ENCODE data around the gene CAAP1. TPM values are rescaled to one million over a fixed set of nuclear protein-coding genes. Genes with fewer than 3 reads are reported as not detected.
"Not testable (repeated sequence)": the region's sequence is repeated elsewhere in the genome, so short reads cannot be mapped to it uniquely, and the experiment has no call there.

The CAAP1 gene
- total RNA-seq, 1 experiment from 2014 or later: 15.3 TPM

- not testable (repeated sequence) for H3K27me3 ChIP-seq, H3K4me3 ChIP-seq, DNase-seq, H3K9me3 ChIP-seq, H3K36me3 ChIP-seq
Observed at GRCh38 chr9:26875155-26875554, 17.4 kb downstream of the CAAP1 start.

DNA sequence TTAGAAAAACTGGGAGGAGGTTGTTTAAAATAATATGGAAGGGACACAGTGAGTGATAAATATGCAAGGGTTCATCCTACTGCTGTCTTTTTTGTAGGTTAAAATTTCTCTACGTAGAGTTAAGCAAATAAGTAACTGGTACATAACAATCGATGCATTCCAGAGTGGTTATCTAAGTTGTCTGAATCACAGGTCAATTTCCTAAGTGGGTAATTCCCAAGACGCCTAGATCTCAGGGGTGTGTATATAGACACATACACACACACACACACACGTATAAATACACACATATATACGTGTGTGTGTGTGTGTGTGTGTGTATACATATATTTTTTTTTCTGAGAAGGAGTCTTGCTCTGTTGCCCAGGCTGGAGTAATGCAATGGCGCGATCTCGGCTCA lies 22.3 kb downstream of the CAAP1 start:
- DNase-seq: no peak

GRCh38 chr9:26863074-26863473 lies 29.5 kb downstream of the CAAP1 start:
- no peak for DNase-seq

More for the DNA sequence above, 22.3 kb downstream of the CAAP1 start:
- Histone ChIP-seq H3K4me3 (no peak overlapping the region), H3K9me3 (no peaks in the 10 kb centered on the region), H3K27me3 (no peaks in the 10 kb centered on the region), H3K36me3 (no peaks in the 10 kb centered on the region)

GRCh38 chr9:26856413-26857032 lies 36.1 kb downstream of the CAAP1 start:
- H3K36me3 ChIP-seq: peaks cover 2% of the 10 kb centered on the region; the same call in 1 of the 2 replicates
- H3K27me3 ChIP-seq: no peaks in the 10 kb centered on the region
- H3K4me3 ChIP-seq: no peak overlapping the region
- DNase-seq: peak; percentile 2
- no peaks in the 10 kb centered on the region for H3K9me3 ChIP-seq

More at GRCh38 chr9:26863074-26863473, 29.5 kb downstream of the CAAP1 start:
- Histone ChIP-seq H3K27me3 (no peaks in the 10 kb centered on the region), H3K4me3 (no peak overlapping the region), H3K36me3 (no peaks in the 10 kb centered on the region; the same call in 1 of the 2 replicates), H3K9me3 (no peaks in the 10 kb centered on the region)

DNA sequence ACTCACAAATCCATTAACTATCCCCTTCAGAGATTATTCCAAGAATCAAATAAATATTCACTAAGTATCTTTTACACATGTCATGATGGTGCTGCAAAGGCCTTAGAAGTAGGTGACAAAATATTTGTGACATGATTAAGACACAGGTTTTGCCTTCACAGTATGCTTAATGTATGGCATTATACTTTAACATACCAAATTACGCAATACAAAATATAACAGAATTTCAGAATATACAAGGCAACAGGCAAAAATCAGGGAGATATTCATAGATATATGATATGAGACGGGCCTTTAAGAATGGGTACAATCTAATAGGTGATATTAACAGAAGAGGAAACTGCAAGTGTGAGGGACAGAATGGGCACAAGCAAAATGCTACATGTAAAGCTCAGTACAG lies 41.6 kb downstream of the CAAP1 start:
- H3K4me3 ChIP-seq: no peak overlapping the region
- H3K36me3 ChIP-seq: 0 out of 2 replicates have a peak, but pooled peaks cover 2% of the 10 kb centered on the region
- no peak for DNase-seq
- H3K9me3 ChIP-seq: no peaks in the 10 kb centered on the region
- H3K27me3 ChIP-seq: no peaks in the 10 kb centered on the region

DNA sequence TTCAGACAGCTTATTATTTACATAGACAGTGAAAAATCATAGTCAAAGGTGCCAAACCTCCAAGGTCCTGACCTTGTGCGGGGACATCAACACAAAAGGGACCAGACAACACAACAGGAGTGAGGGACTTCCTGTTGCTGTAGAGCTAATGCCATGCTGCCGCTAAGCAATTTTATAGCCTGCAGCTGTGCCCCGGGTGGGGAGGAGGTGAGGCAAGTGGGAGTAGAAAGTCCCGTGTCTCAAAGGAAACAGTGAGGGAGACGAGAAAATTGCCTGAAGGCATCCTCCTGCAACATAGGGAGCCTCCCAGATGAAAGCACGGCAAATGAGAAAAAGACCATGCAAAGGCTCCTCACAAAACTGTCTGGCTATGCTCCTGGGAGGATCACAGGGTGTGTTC lies 58.8 kb downstream of the CAAP1 start:
- Histone ChIP-seq H3K9me3 (no peaks in the 10 kb centered on the region), H3K27me3 (no peaks in the 10 kb centered on the region), H3K4me3 (no peak overlapping the region), H3K36me3 (no peaks in the 10 kb centered on the region)
- DNase-seq: no peak

DNA sequence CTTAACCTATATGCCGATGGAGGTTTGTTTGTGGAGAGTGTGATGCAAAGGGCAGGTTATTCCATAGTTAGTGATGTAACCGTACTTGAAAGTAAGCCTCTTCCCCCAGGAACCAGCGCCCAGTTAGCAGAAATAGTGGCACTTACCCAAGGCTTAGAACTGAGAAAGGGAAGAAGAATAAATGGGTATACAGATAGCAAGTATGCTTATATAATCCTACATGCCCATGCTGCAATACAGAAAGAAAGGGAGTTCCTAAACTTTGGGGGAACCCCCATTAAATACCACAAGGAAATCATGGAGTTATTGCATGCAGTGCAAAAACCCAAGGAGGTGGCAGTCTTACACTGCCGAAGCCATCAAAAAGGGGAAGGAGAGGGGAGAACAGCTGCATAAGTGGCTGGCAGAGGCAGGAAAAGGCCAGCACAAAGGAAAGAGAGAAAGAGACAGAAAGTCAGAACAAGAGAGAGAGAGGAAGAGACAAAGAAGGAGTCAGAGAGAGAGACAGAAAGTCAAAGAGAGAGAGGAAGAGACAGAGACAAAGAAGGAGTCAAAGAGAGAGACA lies 64.1 kb downstream of the CAAP1 start:
- H3K36me3 ChIP-seq, H3K27me3 ChIP-seq, H3K9me3 ChIP-seq, H3K4me3 ChIP-seq, DNase-seq: not testable (repeated sequence)

GRCh38 chr9:26814799-26815198 lies 77.8 kb downstream of the CAAP1 start:
- Histone ChIP-seq H3K27me3 (no peaks in the 10 kb centered on the region), H3K4me3 (no peak overlapping the region), H3K9me3 (no peaks in the 10 kb centered on the region), H3K36me3 (no peaks in the 10 kb centered on the region)
- no peak for DNase-seq

DNA sequence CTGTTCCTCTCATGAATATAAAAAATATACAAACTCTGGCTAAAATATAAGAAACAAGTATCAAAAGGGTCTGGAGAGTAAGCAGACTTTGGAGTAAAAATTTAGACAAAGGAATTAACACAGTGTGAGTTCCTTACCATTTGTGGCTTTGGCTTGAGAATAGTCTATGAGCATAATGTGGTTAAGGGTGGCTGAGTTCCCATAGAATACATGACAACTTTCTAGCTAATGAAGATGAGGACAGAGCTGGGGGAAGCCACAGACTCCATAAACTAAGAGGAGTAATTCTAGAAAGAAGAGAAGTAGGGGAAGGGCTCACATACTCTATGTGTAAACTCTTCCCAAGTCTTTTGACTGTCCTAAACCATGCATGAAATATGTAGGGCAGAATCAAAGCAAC lies 79.4 kb downstream of the CAAP1 start:
- DNase-seq: no peak
- H3K4me3 ChIP-seq: no peak overlapping the region
- no peaks in the 10 kb centered on the region for H3K36me3 ChIP-seq
- no peaks in the 10 kb centered on the region for H3K27me3 ChIP-seq
- no peaks in the 10 kb centered on the region for H3K9me3 ChIP-seq

- Histone ChIP-seq H3K36me3 (no peaks in the 10 kb centered on the region), H3K4me3 (no peak overlapping the region), H3K27me3 (no peaks in the 10 kb centered on the region), H3K9me3 (no peaks in the 10 kb centered on the region)
- no peak for DNase-seq
Observed at GRCh38 chr9:26812217-26812616, 80.4 kb downstream of the CAAP1 start.

- Histone ChIP-seq H3K4me3 (no peak overlapping the region), H3K9me3 (no peaks in the 10 kb centered on the region), H3K36me3 (no peaks in the 10 kb centered on the region), H3K27me3 (no peaks in the 10 kb centered on the region)
- DNase-seq: no peak
Observed at GRCh38 chr9:26811106-26811505, 81.5 kb downstream of the CAAP1 start.

DNA sequence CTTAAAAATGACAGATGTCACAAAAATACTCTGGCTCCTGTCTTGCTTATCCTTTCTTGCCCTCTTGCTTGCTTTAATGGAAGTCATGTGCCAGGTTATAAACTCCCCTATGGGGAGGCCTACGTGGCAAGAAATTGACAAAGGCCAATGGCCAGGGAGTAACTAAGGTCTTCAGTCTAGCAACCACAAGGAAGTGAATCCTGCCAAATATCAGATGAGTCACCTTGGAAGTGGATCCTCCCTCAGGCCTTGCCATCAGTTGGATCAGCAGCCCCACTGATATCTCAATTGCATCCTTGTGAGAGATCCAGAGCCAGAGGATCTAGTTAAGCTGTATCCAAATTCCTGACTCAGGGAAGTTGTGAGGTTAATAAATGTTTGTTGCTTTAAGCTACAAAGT lies 82.8 kb downstream of the CAAP1 start:
- no peaks in the 10 kb centered on the region for H3K9me3 ChIP-seq
- peak; percentile 68 for DNase-seq
- H3K4me3 ChIP-seq: no peak overlapping the region

DNA sequence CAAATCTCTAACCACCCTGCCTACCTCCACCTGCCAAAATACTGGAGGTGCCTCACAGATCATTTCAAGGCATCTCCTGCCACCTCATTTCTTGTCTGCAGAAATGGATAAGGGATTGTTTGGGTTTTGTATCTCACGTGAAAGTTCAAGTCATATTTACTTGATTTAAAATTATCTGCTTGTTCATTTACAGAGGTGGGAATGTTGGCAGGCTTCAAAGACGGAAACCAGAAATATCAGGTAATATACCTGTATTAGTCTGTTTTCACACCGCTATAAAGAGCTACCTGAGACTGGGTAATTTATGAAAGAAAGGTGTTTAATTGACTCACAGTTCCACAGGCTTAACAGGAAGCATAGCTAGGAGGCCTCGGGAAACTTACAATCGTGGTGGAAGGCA lies 85.4 kb downstream of the CAAP1 start:
- DNase-seq: no peak
- no peaks in the 10 kb centered on the region for H3K27me3 ChIP-seq
- no peak overlapping the region for H3K4me3 ChIP-seq

More for the DNA sequence above, 82.8 kb downstream of the CAAP1 start:
- H3K36me3 ChIP-seq: no peaks in the 10 kb centered on the region
- no peaks in the 10 kb centered on the region for H3K27me3 ChIP-seq

DNA sequence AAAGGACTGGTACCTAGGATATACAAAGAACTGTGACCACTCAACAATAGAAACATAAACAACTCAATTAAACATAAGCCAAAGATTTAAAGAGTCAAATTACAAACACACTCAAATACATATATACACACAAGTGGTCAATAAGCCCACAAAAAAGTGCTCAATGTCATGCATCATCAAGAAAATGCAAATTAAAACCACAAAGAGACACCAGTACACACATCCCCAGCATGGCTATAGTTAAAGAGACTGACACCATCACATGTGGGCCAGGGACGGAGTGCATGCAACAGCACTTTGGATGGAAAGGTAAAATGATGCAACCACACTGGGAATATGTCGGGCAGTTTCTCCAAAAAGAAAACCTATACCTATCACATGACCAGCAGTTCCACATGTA lies 89.7 kb downstream of the CAAP1 start:
- Histone ChIP-seq H3K9me3 (no peaks in the 10 kb centered on the region), H3K27me3 (no peaks in the 10 kb centered on the region), H3K36me3 (no peaks in the 10 kb centered on the region), H3K4me3 (no peak overlapping the region)
- DNase-seq: no peak

More for the DNA sequence above, 85.4 kb downstream of the CAAP1 start:
- Histone ChIP-seq H3K9me3 (no peaks in the 10 kb centered on the region), H3K36me3 (no peaks in the 10 kb centered on the region)

GRCh38 chr9:26801772-26802171 lies 90.8 kb downstream of the CAAP1 start:
- Histone ChIP-seq H3K4me3 (no peak overlapping the region), H3K36me3 (no peaks in the 10 kb centered on the region), H3K27me3 (no peaks in the 10 kb centered on the region), H3K9me3 (no peaks in the 10 kb centered on the region)
- no peak for DNase-seq

DNA sequence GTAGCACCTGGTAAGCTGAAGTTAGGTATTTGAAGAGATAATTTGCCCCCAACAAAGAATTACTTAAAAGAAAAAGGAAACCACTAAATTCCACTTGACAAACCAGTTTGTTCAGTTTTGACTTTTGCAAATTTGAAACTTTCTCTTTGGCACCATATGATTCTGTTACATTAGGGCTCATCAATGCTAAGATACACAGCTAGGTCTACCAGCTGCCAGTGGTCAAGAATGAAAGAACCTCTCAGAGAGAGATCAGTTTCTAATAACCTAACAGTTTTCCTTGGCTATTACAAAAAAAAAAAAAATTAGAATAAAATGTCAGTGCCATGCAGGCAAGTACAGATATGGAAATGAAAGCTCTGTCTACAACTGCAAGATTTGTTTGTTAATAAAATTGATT lies 92.3 kb downstream of the CAAP1 start:
- no peaks in the 10 kb centered on the region for H3K9me3 ChIP-seq
- DNase-seq: no peak
- H3K4me3 ChIP-seq: no peak overlapping the region
- H3K36me3 ChIP-seq: no peaks in the 10 kb centered on the region
- H3K27me3 ChIP-seq: no peaks in the 10 kb centered on the region

DNA sequence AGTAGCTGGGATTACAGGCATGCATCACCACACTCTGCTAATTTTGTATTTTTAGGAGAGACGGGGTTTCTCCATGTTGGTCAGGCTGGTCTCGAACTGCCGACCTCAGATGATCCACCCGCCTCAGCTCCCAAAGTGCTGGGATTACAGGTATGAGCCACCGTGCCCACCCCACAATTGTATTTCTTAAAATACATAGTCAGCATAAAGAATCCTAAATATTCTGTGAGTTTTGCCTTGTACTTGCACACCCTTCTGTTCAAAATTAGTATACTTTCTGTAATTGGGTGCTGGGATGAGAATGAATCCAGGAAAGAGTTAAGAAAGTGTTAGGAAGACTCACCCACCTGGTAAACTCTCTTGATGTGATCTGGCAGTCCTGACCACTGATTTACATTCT lies 101.3 kb downstream of the CAAP1 start:
- Histone ChIP-seq H3K9me3 (no peaks in the 10 kb centered on the region), H3K27me3 (no peaks in the 10 kb centered on the region), H3K4me3 (no peak overlapping the region), H3K36me3 (no peaks in the 10 kb centered on the region)
- DNase-seq: no peak

All from MG63 (cell line).